LNCaP clone FGC (cell line): ENCODE data around the gene ASCC2.

Experiments used
- DNase-seq: peaks from one replicate; pipeline ENCODE4 v3.0.0-alpha.2; 2011; ENCODE audit warnings: low read depth
- H3K4me3 ChIP-seq: 2 replicates; pipeline ENCODE4 v1.5.1; 2011; ENCODE audit warnings: mild to moderate bottlenecking, low read depth, low read length, control low read depth
- CTCF ChIP-seq: IDR thresholded peaks from 2 replicates; pipeline ENCODE4 v1.5.1; 2012; ENCODE audit warnings: mild to moderate bottlenecking; ENCODE audit not compliant: control insufficient read depth, insufficient read depth; ENCODE audit errors: extremely low read depth

The ASCC2 gene

GRCh38 chr22:29793396-29793795, 44.7 kb downstream of the ASCC2 start:
- no peak overlapping the region for H3K4me3 ChIP-seq
- no peak for TF ChIP-seq CTCF
- DNase-seq = no peak

- no peak for DNase-seq
- no peak overlapping the region for H3K4me3 ChIP-seq
- TF ChIP-seq CTCF = no peak
These were observed 48.0 kb downstream of the ASCC2 start for GRCh38 chr22:29790061-29790460.

DNA sequence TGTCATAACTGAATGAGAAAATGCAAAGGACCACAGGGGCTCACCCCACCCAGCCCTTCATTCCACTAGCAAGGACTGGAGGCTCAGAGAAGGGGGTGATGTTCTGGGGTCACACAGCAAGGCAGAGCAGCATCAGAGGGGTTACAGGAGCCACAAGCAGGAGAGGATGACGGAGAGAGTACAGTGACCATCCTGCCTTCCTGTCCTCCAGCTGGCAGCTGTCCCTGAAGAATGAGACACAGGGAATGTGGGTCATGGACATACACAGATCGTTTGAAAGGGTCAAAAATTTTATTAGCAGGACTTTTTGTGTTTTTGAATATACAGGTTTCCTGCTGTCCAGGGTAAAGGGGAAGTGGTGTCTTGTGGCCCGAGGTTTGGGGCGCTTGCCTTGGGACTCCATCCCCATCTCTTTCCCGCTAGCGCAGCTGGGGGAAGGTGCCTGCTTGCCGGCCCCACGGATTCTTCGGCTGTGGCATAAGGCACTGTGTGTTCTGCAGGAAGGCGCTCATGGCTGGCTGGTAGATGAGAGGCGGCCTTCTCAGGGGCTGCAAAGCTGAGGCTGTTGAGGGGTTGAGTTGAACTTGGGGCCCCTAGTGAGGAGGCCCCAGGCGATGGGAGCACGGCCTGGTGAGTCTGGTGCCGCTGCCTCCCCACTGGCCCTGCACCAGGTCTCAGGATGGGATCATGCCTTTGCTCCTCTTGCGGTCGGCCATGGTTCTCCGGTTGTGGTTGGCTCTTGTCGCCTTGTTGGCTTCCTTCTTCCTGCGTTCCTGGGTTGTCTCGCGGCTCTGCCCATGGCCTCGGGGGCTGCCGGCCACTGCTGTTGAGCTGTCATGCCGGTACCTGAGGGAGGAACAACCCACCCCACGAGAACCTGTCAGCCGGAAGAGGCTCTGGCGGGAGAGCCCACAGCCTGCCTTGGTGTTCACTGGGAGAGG, 49.5 kb downstream of the ASCC2 start:
- no peak for TF ChIP-seq CTCF
- no peak for DNase-seq
- H3K4me3 ChIP-seq = no peak overlapping the region

DNA sequence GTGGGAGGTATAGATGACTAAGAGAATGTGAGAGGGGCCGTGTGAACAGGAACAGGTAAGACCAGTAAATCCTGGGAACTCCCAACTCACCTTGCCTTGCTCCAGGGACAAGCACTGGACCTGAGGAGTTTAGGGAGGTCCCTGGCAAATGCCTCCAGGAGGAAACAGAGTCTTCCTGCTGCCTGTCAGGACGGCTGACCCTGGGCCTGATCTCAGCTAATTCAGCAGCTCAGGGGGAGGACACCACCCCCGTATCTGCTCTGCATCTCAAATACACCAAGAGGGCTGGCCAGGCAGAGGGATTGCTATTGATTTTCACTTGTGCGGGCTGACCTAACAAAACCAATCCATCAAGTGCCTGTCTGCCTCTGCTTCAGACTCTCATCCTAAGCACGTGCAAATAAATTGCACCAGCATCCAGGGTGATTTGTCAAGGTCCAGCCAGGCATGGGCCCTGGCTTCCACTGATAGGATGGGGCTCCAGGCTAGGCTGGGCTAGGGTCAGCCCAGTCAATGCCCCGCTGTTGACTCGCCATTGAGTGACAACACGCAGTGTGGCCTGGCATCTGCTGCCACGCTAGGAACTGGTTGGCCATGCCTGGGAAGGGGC, 50.6 kb downstream of the ASCC2 start:
- no peak for TF ChIP-seq CTCF

DNA sequence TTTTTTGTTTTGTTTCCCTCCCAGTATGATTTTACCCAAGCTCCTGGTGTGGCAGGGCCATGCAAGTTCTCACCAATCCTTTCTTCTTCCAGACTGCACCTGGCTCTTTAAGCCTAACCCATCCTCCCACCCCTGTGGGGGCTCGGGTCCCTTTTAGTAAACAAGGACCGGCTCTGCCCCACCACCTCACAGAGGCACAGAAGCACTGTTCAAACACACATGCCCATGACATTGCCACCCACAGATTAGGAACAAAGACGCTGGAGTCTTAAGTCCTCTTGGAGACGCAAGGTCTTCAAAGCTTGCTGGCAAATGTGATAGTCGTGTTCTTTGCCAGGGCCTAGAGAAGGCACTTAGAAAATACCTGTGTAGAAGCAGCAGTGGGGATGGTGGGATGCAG, 52.0 kb downstream of the ASCC2 start:
- H3K4me3 ChIP-seq = no peak overlapping the region
- TF ChIP-seq CTCF = no peak
- DNase-seq = no peak

More for the DNA sequence above, 50.6 kb downstream of the ASCC2 start:
- H3K4me3 ChIP-seq = no peak overlapping the region
- DNase-seq = no peak

DNA sequence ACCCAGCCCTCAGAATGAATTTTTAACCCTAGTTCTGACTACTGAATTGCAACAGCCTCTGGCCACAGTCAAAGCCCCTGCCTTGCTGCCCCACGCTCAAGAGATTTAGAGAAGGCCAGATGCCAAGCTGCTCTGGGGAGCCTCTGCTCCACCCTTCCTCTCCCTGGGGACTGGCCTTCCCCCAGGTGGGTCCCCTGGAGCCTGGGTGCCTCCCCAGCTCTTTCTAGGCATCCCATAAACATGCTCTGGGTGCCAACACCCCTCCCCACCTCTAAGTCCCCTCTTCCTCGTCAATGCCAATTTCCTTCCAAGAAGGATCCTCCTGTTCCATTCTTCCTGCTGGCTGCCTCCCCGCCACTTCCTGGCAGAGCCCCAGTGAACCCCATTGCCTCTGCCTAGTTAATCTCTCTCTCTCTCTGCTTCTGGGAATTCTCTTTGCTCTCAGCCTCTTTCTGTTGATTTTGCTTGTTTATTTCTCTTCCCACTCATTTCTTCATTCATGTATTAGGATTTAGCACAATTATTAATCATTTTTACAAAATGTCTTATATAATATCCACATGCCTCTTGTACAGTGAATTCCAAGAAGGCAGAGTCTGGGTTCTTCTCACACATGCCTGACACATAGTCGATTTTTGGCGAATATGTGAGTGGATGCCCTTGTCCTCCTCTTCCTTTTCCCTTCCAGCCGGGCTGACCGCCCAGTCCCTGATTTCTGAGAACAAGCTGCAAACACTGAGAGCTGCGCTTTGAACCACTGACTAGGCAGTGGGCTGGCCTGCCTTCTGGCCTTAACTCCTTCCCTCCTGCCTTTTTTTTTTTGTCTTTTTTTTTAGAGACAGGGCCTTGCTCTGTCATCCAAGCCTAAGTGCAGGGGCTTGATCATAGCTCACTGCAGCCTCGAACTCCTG, 53.4 kb downstream of the ASCC2 start:
- no peak for TF ChIP-seq CTCF
- DNase-seq = no peak
- no peak overlapping the region for H3K4me3 ChIP-seq
